NCI-H2107 (cell line): ENCODE measurements around the gene SNAPC2.
A peak's percentile ranks its signal among the peaks of the same experiment; 100 is the strongest.
"Not testable (repeated sequence)": the region's sequence is repeated elsewhere in the genome, so short reads cannot be mapped to it uniquely, and the experiment has no call there.

Source experiments
- DNase-seq: peaks from one replicate; lab custom pipeline; 2025; lab: John Stamatoyannopoulos, UW

Gene SNAPC2

DNA sequence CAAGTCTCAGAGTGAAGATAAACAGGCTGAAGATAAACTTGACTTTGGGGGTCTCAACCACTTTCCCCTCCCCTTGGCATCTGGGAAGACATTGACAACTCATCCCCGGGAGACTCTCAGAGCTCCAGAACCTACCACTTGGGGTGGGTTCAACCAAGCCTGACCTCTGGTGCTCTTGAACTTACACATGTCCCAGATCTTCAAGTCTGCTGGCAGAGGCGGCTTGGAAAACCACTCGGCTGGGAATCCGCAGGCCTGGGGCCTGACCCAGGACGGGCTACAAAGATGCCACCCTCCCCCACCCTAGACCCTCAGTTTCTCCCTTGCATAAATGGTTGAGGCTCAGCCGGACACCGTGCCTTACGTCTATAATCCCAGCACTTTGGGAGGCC lies 31.3 kb upstream of the SNAPC2 start:
- no peak for DNase-seq

DNA sequence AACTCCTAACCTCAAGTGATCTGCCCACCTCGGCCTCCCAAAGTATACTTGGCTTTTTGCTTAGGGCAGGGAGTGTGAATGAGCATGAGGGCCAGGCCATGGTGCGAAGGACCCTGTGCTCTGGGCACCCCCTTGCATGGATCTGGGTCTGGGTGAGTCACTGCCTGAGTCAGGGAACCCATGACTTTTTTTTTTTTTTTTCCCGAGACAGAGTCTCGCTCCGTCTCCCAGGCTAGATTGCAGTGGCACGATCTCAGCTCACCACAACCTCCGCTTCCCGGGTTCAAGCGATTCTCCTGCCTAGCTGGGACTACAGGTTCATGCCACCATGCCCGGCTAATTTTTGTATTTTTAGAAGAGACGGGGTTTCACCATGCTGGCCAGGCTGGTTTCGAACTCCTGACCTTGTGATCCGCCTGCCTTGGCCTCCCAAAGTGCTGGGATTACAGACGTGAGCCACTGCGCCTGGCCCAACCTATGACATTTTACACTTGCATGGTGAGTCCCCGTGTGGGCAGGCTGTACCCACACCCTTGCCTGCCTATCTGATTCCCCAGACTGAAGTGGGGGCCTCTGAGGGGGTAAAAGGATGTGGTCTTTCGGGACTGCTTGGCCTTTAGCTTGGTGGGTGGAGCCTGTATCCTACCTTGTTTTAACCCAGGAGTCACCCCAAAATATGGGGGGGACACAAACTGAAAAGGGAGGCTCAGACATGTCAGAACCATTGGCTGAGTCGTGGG lies 26.6 kb upstream of the SNAPC2 start:
- DNase-seq = not testable (repeated sequence)

DNA sequence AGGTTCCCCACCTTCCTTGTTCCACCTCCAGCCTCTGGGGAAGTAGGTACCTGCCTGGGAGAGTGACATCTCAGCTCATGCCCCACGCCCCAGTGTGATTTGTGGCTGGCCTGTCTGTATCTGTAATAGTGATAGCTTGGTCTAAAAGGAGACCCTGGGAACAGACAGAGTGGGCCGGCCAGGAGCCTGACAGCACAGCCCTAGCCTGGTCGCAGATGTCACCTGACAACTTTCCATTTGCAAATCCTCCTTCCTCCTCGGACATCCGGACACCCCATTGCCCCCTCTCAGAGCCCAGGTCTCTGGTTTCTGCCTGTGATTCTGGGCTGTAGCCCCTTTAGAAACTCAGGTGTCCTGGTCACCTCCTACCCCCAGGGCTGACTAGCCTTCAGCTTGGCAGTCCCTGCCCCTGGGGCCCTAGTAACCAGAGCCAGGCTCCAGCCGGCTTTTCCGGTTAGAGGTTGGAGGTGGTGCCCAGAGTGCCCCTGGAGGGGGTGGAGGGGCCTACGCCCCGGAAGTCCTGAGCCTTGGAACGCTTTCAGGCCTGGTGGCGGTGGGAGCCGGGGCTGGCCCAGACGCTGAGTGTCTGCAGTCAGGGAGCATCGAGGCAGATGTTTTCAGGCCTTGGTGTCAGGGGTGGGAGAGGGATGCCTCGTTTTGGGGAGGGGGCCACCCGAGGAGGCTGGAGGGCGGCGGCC lies 25.4 kb upstream of the SNAPC2 start:
- DNase-seq = no peak

DNA sequence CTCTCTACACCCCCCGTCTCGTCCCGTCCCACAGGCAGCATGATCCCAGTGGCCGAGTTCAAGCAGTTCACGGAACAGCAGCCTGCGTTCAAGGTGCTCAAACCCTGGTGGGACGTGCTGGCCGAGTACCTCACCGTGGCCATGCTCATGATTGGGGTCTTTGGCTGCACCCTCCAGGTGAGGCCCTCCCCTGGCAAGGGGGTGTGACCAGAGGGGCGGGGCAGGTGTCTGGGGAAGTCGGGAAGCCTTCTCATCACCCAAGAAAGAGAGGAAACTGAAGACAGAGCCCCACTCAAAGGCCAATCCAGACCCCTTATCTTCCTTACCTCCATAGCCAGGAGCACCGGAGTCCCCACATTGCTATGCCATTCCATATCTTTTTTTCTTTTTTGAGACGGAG lies 24.6 kb upstream of the SNAPC2 start:
- DNase-seq = no peak

DNA sequence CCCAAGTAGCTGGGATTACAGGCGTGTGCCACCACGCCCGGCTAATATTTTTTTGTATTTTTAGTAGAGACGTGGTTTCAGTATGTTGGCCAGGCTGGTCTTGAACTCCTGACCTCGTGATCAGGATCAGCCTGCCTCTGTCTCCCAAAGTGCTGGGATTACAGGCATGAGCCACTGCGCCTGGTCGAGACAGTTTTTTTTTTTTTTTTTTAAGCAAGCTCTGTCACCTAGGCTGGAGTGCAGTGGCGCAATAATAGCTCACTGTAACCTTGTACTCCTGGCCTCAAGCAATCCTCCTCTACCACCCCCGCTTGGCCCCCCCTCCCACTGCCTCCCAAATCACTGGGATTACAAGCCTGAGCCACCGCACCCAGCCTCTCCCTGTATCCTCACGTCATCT lies 22.8 kb upstream of the SNAPC2 start:
- no peak for DNase-seq

DNA sequence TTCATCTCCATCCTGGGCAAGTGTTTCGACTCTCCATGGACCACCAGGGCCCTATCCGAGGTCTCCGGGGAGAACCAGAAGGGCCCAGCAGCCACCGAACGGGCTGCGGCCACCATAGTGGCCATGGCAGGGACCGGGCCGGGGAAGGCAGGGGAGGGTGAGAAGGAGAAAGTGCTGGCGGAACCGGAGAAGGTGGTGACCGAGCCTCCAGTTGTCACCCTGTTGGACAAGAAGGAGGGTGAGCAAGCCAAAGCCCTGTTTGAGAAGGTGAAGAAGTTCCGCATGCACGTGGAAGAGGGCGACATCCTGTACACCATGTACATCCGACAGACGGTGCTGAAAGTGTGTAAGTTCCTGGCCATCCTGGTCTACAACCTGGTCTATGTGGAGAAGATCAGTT lies 21.2 kb upstream of the SNAPC2 start:
- no peak for DNase-seq

DNA sequence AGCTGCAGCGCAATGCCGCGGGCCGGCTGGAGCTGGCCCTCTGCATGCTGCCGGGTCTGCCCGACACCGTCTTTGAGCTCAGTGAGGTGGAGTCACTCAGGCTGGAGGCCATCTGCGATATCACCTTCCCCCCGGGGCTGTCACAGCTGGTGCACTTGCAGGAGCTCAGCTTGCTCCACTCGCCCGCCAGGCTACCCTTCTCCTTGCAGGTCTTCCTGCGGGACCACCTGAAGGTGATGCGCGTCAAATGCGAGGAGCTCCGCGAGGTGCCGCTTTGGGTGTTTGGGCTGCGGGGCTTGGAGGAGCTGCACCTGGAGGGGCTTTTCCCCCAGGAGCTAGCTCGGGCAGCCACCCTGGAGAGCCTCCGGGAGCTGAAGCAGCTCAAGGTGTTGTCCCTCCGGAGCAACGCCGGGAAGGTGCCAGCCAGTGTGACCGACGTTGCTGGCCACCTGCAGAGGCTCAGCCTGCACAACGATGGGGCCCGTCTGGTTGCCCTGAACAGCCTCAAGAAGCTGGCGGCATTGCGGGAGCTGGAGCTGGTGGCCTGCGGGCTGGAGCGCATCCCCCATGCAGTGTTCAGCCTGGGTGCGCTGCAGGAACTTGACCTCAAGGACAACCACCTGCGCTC lies 20.3 kb upstream of the SNAPC2 start:
- no peak for DNase-seq

DNA sequence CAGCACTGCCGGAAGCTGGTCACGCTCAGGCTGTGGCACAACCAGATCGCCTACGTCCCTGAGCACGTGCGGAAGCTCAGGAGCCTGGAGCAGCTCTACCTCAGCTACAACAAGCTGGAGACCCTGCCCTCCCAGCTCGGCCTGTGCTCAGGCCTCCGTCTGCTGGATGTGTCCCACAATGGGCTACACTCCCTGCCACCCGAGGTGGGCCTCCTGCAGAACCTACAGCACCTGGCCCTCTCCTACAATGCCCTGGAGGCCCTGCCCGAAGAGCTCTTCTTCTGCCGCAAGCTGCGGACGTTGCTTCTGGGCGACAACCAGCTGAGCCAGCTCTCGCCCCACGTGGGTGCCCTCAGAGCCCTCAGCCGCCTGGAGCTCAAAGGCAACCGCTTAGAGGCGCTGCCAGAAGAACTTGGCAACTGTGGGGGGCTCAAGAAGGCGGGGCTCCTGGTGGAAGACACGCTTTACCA lies 19.7 kb upstream of the SNAPC2 start:
- no peak for DNase-seq

DNA sequence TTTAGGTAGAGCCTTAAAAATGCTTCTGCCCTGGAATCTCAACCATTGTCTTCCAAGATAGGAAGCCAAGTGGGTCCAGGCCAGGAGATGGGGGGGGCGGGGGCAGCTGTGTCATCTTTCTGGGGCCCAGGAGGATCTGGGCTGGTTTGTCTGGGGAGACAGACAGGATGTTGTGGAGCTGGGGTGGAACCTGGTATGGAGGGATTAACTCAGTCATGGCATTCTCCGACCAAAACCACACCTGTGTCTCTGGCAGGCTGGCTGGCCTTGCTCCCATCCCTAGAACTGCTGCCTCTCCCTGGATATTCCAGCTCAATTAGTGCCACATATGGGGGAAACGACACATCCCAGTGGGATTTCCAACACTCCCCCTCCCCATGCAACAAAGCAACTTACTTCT lies 19.2 kb upstream of the SNAPC2 start:
- no peak for DNase-seq

DNA sequence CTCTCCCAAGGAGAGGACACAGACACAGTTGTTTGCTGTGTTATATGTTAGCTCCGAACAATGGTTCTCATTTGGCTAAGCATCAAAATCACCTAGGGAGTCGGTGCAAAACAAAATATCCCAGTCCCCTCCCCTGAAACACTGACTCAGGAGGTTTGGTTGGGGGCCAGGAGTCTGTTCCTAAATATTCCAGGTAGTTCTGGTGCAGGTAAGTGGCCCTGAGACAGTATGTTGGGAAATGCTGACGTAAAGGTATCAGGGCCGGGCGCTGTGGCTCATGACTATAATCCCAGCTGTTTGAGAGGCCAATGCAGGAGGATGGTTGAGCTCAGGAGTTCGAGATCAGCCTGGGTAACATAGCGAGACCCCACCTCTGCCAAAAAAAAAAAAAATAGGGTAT lies 18.8 kb upstream of the SNAPC2 start:
- DNase-seq = no peak

DNA sequence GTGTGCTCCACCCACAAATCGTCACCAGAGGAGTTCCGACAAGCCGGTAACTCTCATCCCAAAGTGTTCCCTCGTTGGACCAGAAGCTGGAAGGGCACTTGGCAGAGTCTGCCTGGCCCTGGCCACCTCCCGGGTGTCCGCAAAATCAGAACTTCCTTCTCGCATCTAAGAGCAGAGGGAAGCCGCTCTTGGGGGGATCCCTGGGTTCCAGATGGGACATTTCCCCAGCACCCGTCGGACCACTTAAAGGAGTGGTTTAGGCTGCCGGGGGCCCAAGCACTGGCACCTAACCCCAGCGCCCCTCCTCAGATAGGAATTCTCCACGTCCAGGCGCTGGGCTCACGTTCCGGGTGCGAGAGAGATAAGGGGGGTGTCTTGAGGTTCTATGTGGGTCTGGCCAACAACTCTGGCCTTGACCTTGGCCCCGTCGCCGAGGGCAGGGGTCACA lies 17.3 kb upstream of the SNAPC2 start:
- no peak for DNase-seq

DNA sequence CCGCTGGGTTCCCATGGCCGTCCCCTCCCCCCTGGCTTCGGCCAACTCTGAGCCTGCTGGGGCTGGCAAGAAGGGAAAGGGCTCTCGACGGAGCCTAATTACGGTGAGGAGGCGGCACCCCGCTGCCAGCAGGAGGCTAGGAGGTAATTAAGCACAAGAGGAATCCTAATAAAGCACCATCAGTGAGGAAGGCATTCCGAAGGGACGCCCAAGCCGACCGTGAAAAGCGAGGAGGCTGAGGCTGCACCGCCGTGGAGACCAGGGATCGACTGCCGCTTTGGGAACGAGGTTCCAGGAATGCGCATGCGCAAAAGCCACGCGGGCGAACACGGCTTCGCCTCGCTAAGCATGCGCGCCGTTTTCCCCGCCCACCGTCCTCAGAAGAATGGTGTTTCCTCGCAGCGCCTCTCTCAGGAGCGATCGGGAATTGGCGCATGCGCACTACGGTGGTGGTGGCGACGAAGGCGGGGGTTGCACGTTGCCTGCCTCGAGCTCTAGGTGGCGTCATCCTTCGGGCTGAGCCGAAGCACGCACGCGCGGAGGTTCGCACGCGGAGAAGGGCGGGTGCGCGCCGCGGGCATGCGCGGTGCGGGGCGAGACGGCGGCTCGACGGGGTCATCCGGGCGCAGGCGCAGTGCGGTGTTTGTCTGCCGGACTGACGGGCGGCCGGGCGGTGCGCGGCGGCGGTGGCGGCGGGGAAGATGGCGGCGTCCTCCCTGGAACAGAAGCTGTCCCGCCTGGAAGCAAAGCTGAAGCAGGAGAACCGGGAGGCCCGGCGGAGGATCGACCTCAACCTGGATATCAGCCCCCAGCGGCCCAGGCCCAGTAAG lies 16.7 kb upstream of the SNAPC2 start, which contains the start of gene MAP2K7:
MAP2K7 (plus strand) TSS at position 634 of the 830 bp plus-strand sequence; CDS start at position 702, 68 bp downstream.
- DNase-seq = peak; percentile 98

DNA sequence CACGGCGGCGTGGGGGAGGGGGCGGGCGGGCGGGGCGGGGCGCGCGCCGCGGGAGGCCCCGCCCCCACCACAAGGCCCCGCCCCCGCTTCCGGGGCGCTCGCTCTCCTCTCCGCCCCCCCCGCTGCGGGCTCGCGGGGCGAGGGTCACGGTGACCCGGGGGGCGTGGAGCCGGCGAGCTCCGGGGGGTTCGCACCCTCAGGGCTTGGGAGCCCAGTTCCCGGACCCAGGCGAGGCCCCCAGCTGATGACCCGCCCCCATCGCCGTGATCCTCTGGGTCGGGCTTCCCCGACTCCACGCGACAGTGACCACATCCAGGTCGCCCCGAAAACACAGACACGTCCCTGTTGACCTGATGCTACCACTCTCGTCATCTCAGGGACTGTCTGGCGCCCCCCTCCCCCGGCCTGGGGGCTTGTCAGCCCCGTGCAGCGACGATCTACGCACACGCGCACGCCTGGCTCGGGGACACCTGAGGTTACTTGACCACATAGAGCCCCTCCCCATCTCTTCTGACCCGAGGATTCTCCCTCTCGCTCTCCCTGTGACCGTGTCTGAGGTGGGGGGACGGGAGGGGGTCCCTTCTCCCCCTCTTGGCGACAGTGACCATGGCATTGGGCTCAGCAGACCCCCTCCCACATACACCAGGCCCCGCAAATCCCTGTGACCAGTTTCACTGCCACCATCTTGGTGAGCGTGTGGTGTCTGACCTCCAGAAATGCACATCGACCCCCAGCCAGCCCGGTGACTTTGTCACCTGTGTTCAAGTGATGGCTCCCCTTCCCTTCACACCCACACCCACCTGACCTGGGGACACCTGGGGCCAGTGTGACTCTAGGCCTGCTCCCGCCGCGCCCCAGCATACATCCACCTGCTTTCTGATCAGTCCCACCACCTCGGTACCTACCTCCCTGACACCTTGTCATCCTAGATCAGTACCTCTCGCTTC lies 15.8 kb upstream of the SNAPC2 start:
- DNase-seq = no peak

DNA sequence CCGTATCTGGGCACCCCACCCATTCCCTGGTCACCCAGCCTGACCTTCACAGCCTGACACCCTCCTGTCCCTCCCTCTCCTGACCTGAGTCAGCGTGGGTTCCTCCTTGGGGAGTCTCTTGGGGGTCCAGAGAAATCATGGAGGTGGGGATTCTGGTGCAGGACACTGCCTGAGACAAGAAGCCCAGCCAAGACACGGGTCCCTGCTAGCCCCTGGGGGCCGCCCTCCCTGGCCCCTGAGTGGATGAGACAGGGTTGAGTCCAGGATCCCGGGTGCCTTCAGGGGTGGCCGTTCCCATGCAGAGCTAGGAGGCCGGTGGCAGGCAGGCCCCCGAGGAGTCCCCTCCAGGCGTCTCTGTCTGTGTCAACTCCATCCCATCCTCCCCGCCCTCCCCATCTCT lies 14.9 kb upstream of the SNAPC2 start:
- DNase-seq = no peak

DNA sequence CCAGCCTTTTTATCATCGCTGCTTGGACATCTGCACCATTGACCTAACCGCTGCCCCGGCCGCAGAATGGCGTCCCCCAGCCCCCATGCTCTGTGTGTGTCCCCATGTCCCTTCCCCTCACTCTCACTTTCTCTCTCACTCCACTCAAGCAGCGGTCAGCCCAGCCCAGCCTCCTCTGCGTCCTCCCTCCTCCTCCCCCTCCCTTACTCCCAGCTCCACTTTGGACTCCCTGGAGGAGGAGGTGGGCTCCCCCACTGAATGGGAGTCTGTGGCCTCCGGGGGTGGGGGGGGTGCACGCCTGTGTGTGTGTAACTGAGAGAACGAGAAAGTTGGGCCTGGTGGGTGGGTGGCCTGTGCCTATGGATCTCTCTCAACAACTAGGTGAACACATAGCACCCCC lies 14.3 kb upstream of the SNAPC2 start:
- DNase-seq = no peak

DNA sequence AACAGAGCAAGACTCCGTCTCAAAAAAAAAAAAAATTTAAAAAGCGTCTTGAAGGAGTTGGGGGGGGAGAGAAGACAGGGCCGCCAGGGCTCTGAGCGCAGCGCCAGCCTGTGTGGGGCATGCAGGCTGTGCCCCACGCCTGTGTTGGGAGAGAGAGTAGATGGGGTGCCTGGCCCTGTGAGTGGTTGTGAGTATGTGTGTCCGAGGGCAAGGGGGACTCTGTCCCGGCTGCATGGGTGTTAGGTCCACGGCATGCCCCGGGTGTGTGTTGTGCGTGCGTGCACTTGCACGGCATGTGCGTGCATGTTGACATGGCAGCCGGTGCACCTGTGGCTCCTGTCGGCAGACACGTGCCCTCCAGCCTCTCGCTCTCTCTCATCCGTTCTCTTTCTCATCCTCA lies 13.0 kb upstream of the SNAPC2 start:
- DNase-seq = no peak

DNA sequence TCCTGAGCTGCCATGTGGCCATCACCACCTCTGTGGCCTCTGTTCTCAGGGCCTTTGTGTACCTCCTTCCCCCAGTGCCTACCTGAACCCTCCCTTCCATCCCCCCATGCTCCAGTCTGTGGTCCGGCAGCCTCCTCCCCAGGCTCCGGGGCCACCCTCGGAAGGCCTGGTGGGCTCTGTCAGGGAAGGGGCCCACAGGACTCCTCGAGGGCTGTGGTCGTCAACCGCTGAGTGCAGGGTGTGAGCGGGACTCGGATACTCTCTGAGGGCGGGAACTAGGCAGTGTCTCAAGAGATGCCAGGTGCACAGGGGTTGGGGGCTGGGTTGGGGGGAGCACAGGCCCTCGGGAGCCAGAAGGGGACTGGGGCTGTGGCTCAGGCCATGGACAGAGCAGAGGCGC lies 12.6 kb upstream of the SNAPC2 start:
- no peak for DNase-seq

DNA sequence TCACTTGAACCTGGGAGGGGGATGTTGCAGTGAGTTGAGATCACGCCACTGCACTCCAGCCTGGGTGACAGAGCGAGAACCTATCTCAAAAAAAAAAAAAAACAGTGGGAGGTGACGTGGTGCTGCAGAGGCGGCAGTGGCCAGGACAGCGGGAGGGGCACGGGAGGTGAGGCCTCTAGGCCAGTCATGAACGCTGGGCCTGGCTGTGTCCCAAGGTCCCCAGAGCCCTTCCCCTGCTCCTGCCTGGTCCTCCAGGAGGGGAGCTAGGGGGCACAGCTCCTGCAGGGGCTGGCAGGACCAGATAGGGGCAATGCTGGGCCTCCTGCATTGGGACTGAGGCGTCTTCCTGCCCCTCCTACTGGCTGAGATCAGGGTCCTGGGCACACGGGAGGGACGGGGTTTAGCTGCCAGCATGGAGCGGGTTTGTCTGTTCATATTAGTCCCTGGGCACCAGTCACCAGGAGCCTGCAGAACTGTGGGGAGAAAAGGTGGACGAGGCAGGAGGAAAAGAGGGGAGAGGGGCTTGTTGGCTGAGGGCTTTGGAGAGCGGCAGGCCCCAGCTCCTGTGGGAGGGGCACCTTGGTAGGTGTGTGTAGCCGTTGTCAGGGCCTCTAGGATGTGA lies 11.9 kb upstream of the SNAPC2 start:
- DNase-seq = no peak

DNA sequence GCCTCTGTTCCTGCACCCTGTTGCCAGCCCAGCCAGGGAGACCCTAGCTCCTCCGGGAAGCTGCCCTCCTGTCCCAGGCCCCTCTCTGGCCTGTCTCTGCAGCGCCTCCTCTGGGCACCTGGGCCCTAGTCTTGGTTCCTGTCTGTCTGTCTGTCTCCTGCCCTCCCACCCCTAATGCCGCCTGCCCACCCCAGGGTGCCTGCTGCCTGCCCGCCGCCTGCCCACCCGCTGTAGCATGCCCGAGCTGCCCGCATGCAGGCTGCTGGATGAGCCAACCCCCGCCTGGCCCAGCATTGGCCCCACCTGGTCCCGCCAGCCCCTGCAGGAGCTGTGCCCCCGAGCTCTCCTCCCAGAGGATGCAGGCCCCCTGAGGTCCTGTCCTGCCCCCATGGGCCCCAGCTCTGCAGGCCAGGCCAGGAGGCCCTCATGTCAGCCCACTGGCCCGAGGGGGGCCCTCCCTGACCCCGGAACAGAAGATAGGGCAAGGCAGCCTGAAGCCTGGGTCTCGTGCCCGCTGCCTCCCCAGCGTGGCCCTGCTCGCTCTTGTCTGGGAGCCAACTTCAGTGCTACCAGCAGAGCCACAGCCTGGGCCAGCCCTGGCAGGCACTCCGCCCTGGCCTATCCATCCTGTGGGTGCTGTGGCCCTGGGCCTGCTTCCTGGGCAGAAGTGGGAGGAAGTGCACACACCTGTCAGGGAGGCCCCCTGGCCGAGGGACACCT lies 11.2 kb upstream of the SNAPC2 start:
- DNase-seq = no peak
